ENCODE data around the gene CCDC86.

Gene CCDC86

DNA sequence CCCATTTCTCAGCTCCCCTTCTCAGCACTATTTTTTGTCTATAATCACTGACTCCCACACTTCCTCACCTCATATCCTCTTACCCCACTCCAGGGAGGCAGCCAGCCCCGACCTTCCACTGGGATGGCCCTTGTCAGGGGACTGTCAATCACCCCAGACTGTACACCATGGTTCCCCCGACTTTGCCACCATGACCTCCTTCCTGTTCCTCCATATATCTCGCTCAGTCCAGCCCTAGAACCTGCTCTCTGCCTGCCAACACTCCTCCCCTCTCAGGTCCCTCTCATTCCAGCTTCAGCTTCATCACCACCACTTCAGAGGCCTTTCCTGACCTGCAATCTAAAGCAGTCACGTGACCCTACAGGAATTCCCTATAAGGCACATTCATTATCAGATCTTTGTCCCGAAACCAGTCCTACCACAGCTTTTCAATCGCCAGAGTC, 48.0 kb downstream of the CCDC86 start:
- DNase-seq (ENCODE audit: low read depth, low spot score), result no peak

GRCh38 chr11:60890696-60891095, 48.8 kb downstream of the CCDC86 start:
- DNase-seq (ENCODE audit: low read depth, low spot score), result no peak

GRCh38 chr11:60891103-60891741, 49.3 kb downstream of the CCDC86 start:
- peak; percentile 62 for DNase-seq (ENCODE audit: low read depth, low spot score)

DNA sequence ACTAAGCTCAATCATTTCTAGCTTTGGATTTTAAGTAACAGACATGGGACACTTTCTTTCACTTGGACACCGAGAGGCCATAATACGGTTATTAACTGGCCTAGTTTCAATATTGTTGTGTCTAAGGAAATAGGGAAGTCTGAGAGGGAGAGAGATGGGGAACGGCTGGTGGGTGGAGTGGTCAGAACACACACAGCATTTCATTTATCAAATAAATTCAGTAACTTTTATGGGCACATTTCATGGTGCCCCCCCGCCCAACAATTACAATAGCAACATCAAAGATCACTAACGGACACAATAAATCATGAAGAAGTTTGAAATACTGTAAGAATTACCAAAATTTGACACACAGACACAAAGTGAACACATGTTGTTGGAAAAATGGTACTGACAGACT, 53.8 kb downstream of the CCDC86 start:
- DNase-seq (ENCODE audit: low read depth, low spot score), result no peak

- no peak for DNase-seq (ENCODE audit: low read depth, low spot score)
These were observed 55.6 kb downstream of the CCDC86 start for GRCh38 chr11:60897496-60897895.

GRCh38 chr11:60899046-60899936, 57.4 kb downstream of the CCDC86 start:
- peak; percentile 87 for DNase-seq (ENCODE audit: low read depth, low spot score)

GRCh38 chr11:60899977-60900376, 58.1 kb downstream of the CCDC86 start:
- DNase-seq (ENCODE audit: low read depth, low spot score), result no peak
